ENCODE data around the gene RUFY1.

The RUFY1 gene

GRCh38 chr5:179564526-179564925, 14.2 kb downstream of the RUFY1 start:
- Histone ChIP-seq H3K9me3 (ENCODE audit: control insufficient read depth, low read length) (no peaks in the 10 kb centered on the region), H3K27me3 (replicated peaks; ENCODE audit: control insufficient read depth, insufficient read depth, low read length, poor library complexity, severe bottlenecking) (no peaks in the 10 kb centered on the region), H3K4me3 (ENCODE audit: insufficient read depth, low read depth, low read length, poor library complexity, severe bottlenecking) (no peak overlapping the region), H3K4me1 (ENCODE audit: control insufficient read depth, insufficient read depth, low read length, poor library complexity, severe bottlenecking) (no peaks in the 10 kb centered on the region), H3K36me3 (ENCODE audit: control insufficient read depth, insufficient read depth, low read length) (peaks cover 23% of the 10 kb centered on the region), H3K27ac (ENCODE audit: insufficient read depth, low read length, poor library complexity, severe bottlenecking) (no peak overlapping the region)
- no peak for DNase-seq

- no peak for DNase-seq
- Histone ChIP-seq H3K4me3 (ENCODE audit: insufficient read depth, low read depth, low read length, poor library complexity, severe bottlenecking) (no peak overlapping the region), H3K36me3 (ENCODE audit: control insufficient read depth, insufficient read depth, low read length) (peaks cover 41% of the 10 kb centered on the region), H3K27ac (ENCODE audit: insufficient read depth, low read length, poor library complexity, severe bottlenecking) (no peak overlapping the region), H3K27me3 (replicated peaks; ENCODE audit: control insufficient read depth, insufficient read depth, low read length, poor library complexity, severe bottlenecking) (no peaks in the 10 kb centered on the region), H3K9me3 (ENCODE audit: control insufficient read depth, low read length) (no peaks in the 10 kb centered on the region), H3K4me1 (ENCODE audit: control insufficient read depth, insufficient read depth, low read length, poor library complexity, severe bottlenecking) (no peaks in the 10 kb centered on the region)
Measured at GRCh38 chr5:179568721-179569120, 18.4 kb downstream of the RUFY1 start.

- H3K27ac ChIP-seq (ENCODE audit: insufficient read depth, low read length, poor library complexity, severe bottlenecking) = no peak overlapping the region
- no peak overlapping the region for H3K4me3 ChIP-seq (ENCODE audit: insufficient read depth, low read depth, low read length, poor library complexity, severe bottlenecking)
- DNase-seq = no peak
- H3K36me3 ChIP-seq (ENCODE audit: control insufficient read depth, insufficient read depth, low read length) = peaks cover 43% of the 10 kb centered on the region
- H3K4me1 ChIP-seq (ENCODE audit: control insufficient read depth, insufficient read depth, low read length, poor library complexity, severe bottlenecking) = no peaks in the 10 kb centered on the region
- H3K27me3 ChIP-seq (replicated peaks; ENCODE audit: control insufficient read depth, insufficient read depth, low read length, poor library complexity, severe bottlenecking) = no peaks in the 10 kb centered on the region
- no peaks in the 10 kb centered on the region for H3K9me3 ChIP-seq (ENCODE audit: control insufficient read depth, low read length)
Measured at GRCh38 chr5:179572386-179572785, 22.0 kb downstream of the RUFY1 start.

GRCh38 chr5:179577286-179577960, 27.1 kb downstream of the RUFY1 start:
- no peaks in the 10 kb centered on the region for H3K27me3 ChIP-seq (replicated peaks; ENCODE audit: control insufficient read depth, insufficient read depth, low read length, poor library complexity, severe bottlenecking)
- H3K9me3 ChIP-seq (ENCODE audit: control insufficient read depth, low read length) = no peaks in the 10 kb centered on the region
- no peak overlapping the region for H3K27ac ChIP-seq (ENCODE audit: insufficient read depth, low read length, poor library complexity, severe bottlenecking)
- no peaks in the 10 kb centered on the region for H3K4me1 ChIP-seq (ENCODE audit: control insufficient read depth, insufficient read depth, low read length, poor library complexity, severe bottlenecking)
- no peak for DNase-seq
- peaks cover 16% of the 10 kb centered on the region for H3K36me3 ChIP-seq (ENCODE audit: control insufficient read depth, insufficient read depth, low read length)
- H3K4me3 ChIP-seq (ENCODE audit: insufficient read depth, low read depth, low read length, poor library complexity, severe bottlenecking) = no peak overlapping the region

- Histone ChIP-seq H3K27ac (ENCODE audit: insufficient read depth, low read length, poor library complexity, severe bottlenecking) (no peak overlapping the region), H3K27me3 (replicated peaks; ENCODE audit: control insufficient read depth, insufficient read depth, low read length, poor library complexity, severe bottlenecking) (no peaks in the 10 kb centered on the region), H3K36me3 (ENCODE audit: control insufficient read depth, insufficient read depth, low read length) (peaks cover 33% of the 10 kb centered on the region), H3K4me1 (ENCODE audit: control insufficient read depth, insufficient read depth, low read length, poor library complexity, severe bottlenecking) (no peaks in the 10 kb centered on the region), H3K9me3 (ENCODE audit: control insufficient read depth, low read length) (no peaks in the 10 kb centered on the region), H3K4me3 (ENCODE audit: insufficient read depth, low read depth, low read length, poor library complexity, severe bottlenecking) (no peak overlapping the region)
- DNase-seq = no peak
Measured at GRCh38 chr5:179585941-179586401, 35.6 kb downstream of the RUFY1 start.

GRCh38 chr5:179588166-179588565, 37.8 kb downstream of the RUFY1 start:
- DNase-seq = no peak
- no peaks in the 10 kb centered on the region for H3K9me3 ChIP-seq (ENCODE audit: control insufficient read depth, low read length)
- H3K27me3 ChIP-seq (replicated peaks; ENCODE audit: control insufficient read depth, insufficient read depth, low read length, poor library complexity, severe bottlenecking) = no peaks in the 10 kb centered on the region
- H3K4me1 ChIP-seq (ENCODE audit: control insufficient read depth, insufficient read depth, low read length, poor library complexity, severe bottlenecking) = no peaks in the 10 kb centered on the region
- H3K36me3 ChIP-seq (ENCODE audit: control insufficient read depth, insufficient read depth, low read length) = peaks cover 34% of the 10 kb centered on the region
- H3K4me3 ChIP-seq (ENCODE audit: insufficient read depth, low read depth, low read length, poor library complexity, severe bottlenecking) = no peak overlapping the region
- H3K27ac ChIP-seq (ENCODE audit: insufficient read depth, low read length, poor library complexity, severe bottlenecking) = no peak overlapping the region

- no peak for DNase-seq
- no peak overlapping the region for H3K4me3 ChIP-seq (ENCODE audit: insufficient read depth, low read depth, low read length, poor library complexity, severe bottlenecking)
- H3K27me3 ChIP-seq (replicated peaks; ENCODE audit: control insufficient read depth, insufficient read depth, low read length, poor library complexity, severe bottlenecking) = no peaks in the 10 kb centered on the region
- no peaks in the 10 kb centered on the region for H3K9me3 ChIP-seq (ENCODE audit: control insufficient read depth, low read length)
- no peaks in the 10 kb centered on the region for H3K4me1 ChIP-seq (ENCODE audit: control insufficient read depth, insufficient read depth, low read length, poor library complexity, severe bottlenecking)
- peaks cover 56% of the 10 kb centered on the region for H3K36me3 ChIP-seq (ENCODE audit: control insufficient read depth, insufficient read depth, low read length)
- no peak overlapping the region for H3K27ac ChIP-seq (ENCODE audit: insufficient read depth, low read length, poor library complexity, severe bottlenecking)
Measured at GRCh38 chr5:179595916-179596315, 45.6 kb downstream of the RUFY1 start.

- Histone ChIP-seq H3K4me3 (ENCODE audit: insufficient read depth, low read depth, low read length, poor library complexity, severe bottlenecking) (no peak overlapping the region), H3K27me3 (replicated peaks; ENCODE audit: control insufficient read depth, insufficient read depth, low read length, poor library complexity, severe bottlenecking) (no peaks in the 10 kb centered on the region), H3K9me3 (ENCODE audit: control insufficient read depth, low read length) (no peaks in the 10 kb centered on the region), H3K27ac (ENCODE audit: insufficient read depth, low read length, poor library complexity, severe bottlenecking) (no peak overlapping the region), H3K4me1 (ENCODE audit: control insufficient read depth, insufficient read depth, low read length, poor library complexity, severe bottlenecking) (no peaks in the 10 kb centered on the region), H3K36me3 (ENCODE audit: control insufficient read depth, insufficient read depth, low read length) (peaks cover 61% of the 10 kb centered on the region)
- DNase-seq = no peak
Measured at GRCh38 chr5:179596421-179596820, 46.1 kb downstream of the RUFY1 start.

- no peaks in the 10 kb centered on the region for H3K4me1 ChIP-seq (ENCODE audit: control insufficient read depth, insufficient read depth, low read length, poor library complexity, severe bottlenecking)
- H3K9me3 ChIP-seq (ENCODE audit: control insufficient read depth, low read length) = no peaks in the 10 kb centered on the region
- H3K27me3 ChIP-seq (replicated peaks; ENCODE audit: control insufficient read depth, insufficient read depth, low read length, poor library complexity, severe bottlenecking) = no peaks in the 10 kb centered on the region
- DNase-seq = no peak
- no peak overlapping the region for H3K4me3 ChIP-seq (ENCODE audit: insufficient read depth, low read depth, low read length, poor library complexity, severe bottlenecking)
- H3K27ac ChIP-seq (ENCODE audit: insufficient read depth, low read length, poor library complexity, severe bottlenecking) = no peak overlapping the region
- peaks cover 54% of the 10 kb centered on the region for H3K36me3 ChIP-seq (ENCODE audit: control insufficient read depth, insufficient read depth, low read length)
Measured at GRCh38 chr5:179599100-179599499, 48.7 kb downstream of the RUFY1 start.

GRCh38 chr5:179599566-179599965, 49.2 kb downstream of the RUFY1 start:
- Histone ChIP-seq H3K27ac (ENCODE audit: insufficient read depth, low read length, poor library complexity, severe bottlenecking) (no peak overlapping the region), H3K4me3 (ENCODE audit: insufficient read depth, low read depth, low read length, poor library complexity, severe bottlenecking) (no peak overlapping the region), H3K4me1 (ENCODE audit: control insufficient read depth, insufficient read depth, low read length, poor library complexity, severe bottlenecking) (no peaks in the 10 kb centered on the region), H3K27me3 (replicated peaks; ENCODE audit: control insufficient read depth, insufficient read depth, low read length, poor library complexity, severe bottlenecking) (no peaks in the 10 kb centered on the region), H3K9me3 (ENCODE audit: control insufficient read depth, low read length) (no peaks in the 10 kb centered on the region), H3K36me3 (ENCODE audit: control insufficient read depth, insufficient read depth, low read length) (peaks cover 51% of the 10 kb centered on the region)
- no peak for DNase-seq
